DND-41 (cell line): ENCODE data around the gene FOXP1.

Experiments
- CTCF ChIP-seq: IDR thresholded peaks from 2 replicates; pipeline ENCODE4 v1.5.1; 2012; ENCODE audit warnings: borderline replicate concordance, low read length, moderate library complexity, mild to moderate bottlenecking; ENCODE audit not compliant: poor library complexity, severe bottlenecking; ENCODE audit errors: extremely low read depth
- EZH2 ChIP-seq: IDR thresholded peaks from 3 replicates; pipeline ENCODE4 v1.6.1; 2012; ENCODE audit warnings: borderline replicate concordance, low read depth, mild to moderate bottlenecking, moderate library complexity, low read length, inconsistent platforms; ENCODE audit not compliant: severe bottlenecking

GRCh38 chr3:71008350-71008935 is 575.1 kb downstream of the FOXP1 start:
- no peak for TF ChIP-seq CTCF
- no peak for TF ChIP-seq EZH2
